IPS-20b (cell line): ENCODE results near the gene PRKCB.
"Not testable (repeated sequence)": the region's sequence is repeated elsewhere in the genome, so short reads cannot be mapped to it uniquely, and the experiment has no call there.

ENCODE experiments used
- H3K27ac ChIP-seq: one replicate; pipeline ENCODE4 v1.5.1; 2013; ENCODE audit warnings: low read length
- H3K27me3 ChIP-seq: 2 replicates; pipeline ENCODE4 v1.6.1; 2013; ENCODE audit warnings: mild to moderate bottlenecking, low read length, inconsistent platforms; ENCODE audit not compliant: insufficient read depth
- H3K36me3 ChIP-seq: 2 replicates; pipeline ENCODE4 v1.6.1; 2013; ENCODE audit warnings: low read depth, mild to moderate bottlenecking, inconsistent platforms, low read length, moderate library complexity; ENCODE audit not compliant: insufficient read depth
- H3K4me1 ChIP-seq: 2 replicates; pipeline ENCODE4 v1.6.1; 2013; ENCODE audit warnings: mild to moderate bottlenecking, control low read depth, inconsistent platforms, low read length, moderate library complexity; ENCODE audit not compliant: insufficient read depth
- H3K4me3 ChIP-seq: 2 replicates; pipeline ENCODE4 v1.5.1; 2013; ENCODE audit warnings: mild to moderate bottlenecking, low read length, inconsistent platforms
- H3K9ac ChIP-seq: 2 replicates; pipeline ENCODE4 v1.6.1; 2013; ENCODE audit warnings: low read depth, mild to moderate bottlenecking, inconsistent platforms, low read length, moderate library complexity
- H3K9me3 ChIP-seq: 2 replicates; pipeline ENCODE4 v1.6.1; 2013; ENCODE audit warnings: mild to moderate bottlenecking, low read depth, low read length, inconsistent platforms; ENCODE audit not compliant: insufficient read depth

Gene PRKCB

GRCh38 chr16:24018485-24018884 is 182.7 kb downstream of the PRKCB start:
- no peaks in the 10 kb centered on the region for H3K36me3 ChIP-seq
- H3K9me3 ChIP-seq: no peaks in the 10 kb centered on the region
- no peaks in the 10 kb centered on the region for H3K27me3 ChIP-seq
- H3K9ac ChIP-seq: no peak overlapping the region
- H3K4me1 ChIP-seq: no peaks in the 10 kb centered on the region
- no peak overlapping the region for H3K27ac ChIP-seq
- H3K4me3 ChIP-seq: no peak overlapping the region

GRCh38 chr16:24022797-24023196 is 187.0 kb downstream of the PRKCB start:
- Histone ChIP-seq H3K4me1 (no peaks in the 10 kb centered on the region), H3K27me3 (no peaks in the 10 kb centered on the region), H3K36me3 (no peaks in the 10 kb centered on the region), H3K9ac (no peak overlapping the region), H3K27ac (no peak overlapping the region), H3K4me3 (no peak overlapping the region), H3K9me3 (no peaks in the 10 kb centered on the region)

- Histone ChIP-seq H3K4me3 (no peak overlapping the region), H3K4me1 (no peaks in the 10 kb centered on the region), H3K9ac (no peak overlapping the region), H3K36me3 (no peaks in the 10 kb centered on the region), H3K27ac (no peak overlapping the region), H3K27me3 (no peaks in the 10 kb centered on the region), H3K9me3 (no peaks in the 10 kb centered on the region)
Observed at GRCh38 chr16:24023621-24024020, 187.8 kb downstream of the PRKCB start.

- H3K4me3 ChIP-seq: no peak overlapping the region
- H3K36me3 ChIP-seq: no peaks in the 10 kb centered on the region
- no peak overlapping the region for H3K27ac ChIP-seq
- H3K27me3 ChIP-seq: no peaks in the 10 kb centered on the region
- no peak overlapping the region for H3K9ac ChIP-seq
- H3K9me3 ChIP-seq: no peaks in the 10 kb centered on the region
- H3K4me1 ChIP-seq: no peaks in the 10 kb centered on the region
Observed at GRCh38 chr16:24024971-24025370, 189.2 kb downstream of the PRKCB start.

GRCh38 chr16:24027466-24027865 is 191.7 kb downstream of the PRKCB start:
- H3K4me3 ChIP-seq: no peak overlapping the region
- H3K9ac ChIP-seq: no peak overlapping the region
- no peaks in the 10 kb centered on the region for H3K9me3 ChIP-seq
- no peaks in the 10 kb centered on the region for H3K4me1 ChIP-seq
- no peaks in the 10 kb centered on the region for H3K27me3 ChIP-seq
- no peaks in the 10 kb centered on the region for H3K36me3 ChIP-seq
- no peak overlapping the region for H3K27ac ChIP-seq

- not testable (repeated sequence) for H3K27me3 ChIP-seq, H3K9ac ChIP-seq, H3K4me3 ChIP-seq, H3K27ac ChIP-seq, H3K4me1 ChIP-seq, H3K9me3 ChIP-seq, H3K36me3 ChIP-seq
Observed at GRCh38 chr16:24029841-24030240, 194.1 kb downstream of the PRKCB start.

- H3K9me3 ChIP-seq: no peaks in the 10 kb centered on the region
- H3K36me3 ChIP-seq: no peaks in the 10 kb centered on the region
- H3K4me1 ChIP-seq: peaks cover 4% of the 10 kb centered on the region; the same call in 1 of the 2 replicates
- H3K27me3 ChIP-seq: no peaks in the 10 kb centered on the region
- H3K27ac ChIP-seq: no peak overlapping the region
- H3K9ac ChIP-seq: no peak overlapping the region
- H3K4me3 ChIP-seq: no peak overlapping the region
Observed at GRCh38 chr16:24035127-24035842, 199.5 kb downstream of the PRKCB start.

GRCh38 chr16:24036038-24036543 is 200.3 kb downstream of the PRKCB start:
- peaks cover 4% of the 10 kb centered on the region; the same call in 1 of the 2 replicates for H3K4me1 ChIP-seq
- H3K9me3 ChIP-seq: no peaks in the 10 kb centered on the region
- no peaks in the 10 kb centered on the region for H3K36me3 ChIP-seq
- no peak overlapping the region for H3K27ac ChIP-seq
- no peaks in the 10 kb centered on the region for H3K27me3 ChIP-seq
- no peak overlapping the region for H3K4me3 ChIP-seq
- H3K9ac ChIP-seq: no peak overlapping the region

- Histone ChIP-seq H3K4me3 (no peak overlapping the region), H3K9ac (no peak overlapping the region), H3K4me1 (peaks cover 4% of the 10 kb centered on the region; the same call in 1 of the 2 replicates)
Observed at GRCh38 chr16:24036614-24037013, 200.8 kb downstream of the PRKCB start.

GRCh38 chr16:24037335-24037734 is 201.6 kb downstream of the PRKCB start:
- H3K9me3 ChIP-seq: no peaks in the 10 kb centered on the region
- H3K9ac ChIP-seq: no peak overlapping the region
- H3K27me3 ChIP-seq: no peaks in the 10 kb centered on the region
- H3K36me3 ChIP-seq: no peaks in the 10 kb centered on the region
- peaks cover 4% of the 10 kb centered on the region; the same call in 1 of the 2 replicates for H3K4me1 ChIP-seq
- H3K27ac ChIP-seq: no peak overlapping the region
- H3K4me3 ChIP-seq: no peak overlapping the region

More at GRCh38 chr16:24036614-24037013, 200.8 kb downstream of the PRKCB start:
- Histone ChIP-seq H3K9me3 (no peaks in the 10 kb centered on the region), H3K27me3 (no peaks in the 10 kb centered on the region), H3K27ac (no peak overlapping the region), H3K36me3 (no peaks in the 10 kb centered on the region)

GRCh38 chr16:24041834-24042631 is 206.2 kb downstream of the PRKCB start:
- Histone ChIP-seq H3K36me3 (no peaks in the 10 kb centered on the region), H3K27ac (no peak overlapping the region), H3K9me3 (no peaks in the 10 kb centered on the region), H3K4me3 (no peak overlapping the region), H3K4me1 (peaks cover 11% of the 10 kb centered on the region; the same call in 1 of the 2 replicates), H3K9ac (no peak overlapping the region), H3K27me3 (no peaks in the 10 kb centered on the region)

GRCh38 chr16:24044467-24044866 is 208.7 kb downstream of the PRKCB start:
- H3K36me3 ChIP-seq: no peaks in the 10 kb centered on the region
- no peaks in the 10 kb centered on the region for H3K27me3 ChIP-seq
- H3K4me3 ChIP-seq: no peak overlapping the region

More at GRCh38 chr16:24044467-24044866, 208.7 kb downstream of the PRKCB start:
- Histone ChIP-seq H3K4me1 (peaks cover 11% of the 10 kb centered on the region; the same call in 1 of the 2 replicates), H3K9me3 (no peaks in the 10 kb centered on the region), H3K27ac (no peak overlapping the region), H3K9ac (no peak overlapping the region)
